H1 (cell line): ENCODE measurements around the gene ZSWIM6. TPM values are rescaled to one million over a fixed set of nuclear protein-coding genes. Genes with fewer than 3 reads are reported as not detected.
"Not testable (repeated sequence)": the region's sequence is repeated elsewhere in the genome, so short reads cannot be mapped to it uniquely, and the experiment has no call there.

Experiments used
- CTCF ChIA-PET: fragments of 300-600 bp; sonication (Branson Sonifier 250); formaldehyde crosslinking; loops from one replicate; lab custom pipeline; 2021; ENCODE audit not compliant: partially characterized antibody; lab: Charles Lee
- POLR2A ChIA-PET: fragments of 300-600 bp; sonication (Branson Sonifier 250); formaldehyde crosslinking; loops from one replicate; lab custom pipeline; 2021; ENCODE audit warnings: inconsistent platforms; ENCODE audit not compliant: partially characterized antibody; lab: Charles Lee
- DNase-seq, 2 experiments: peaks; one replicate each; pipeline versions ENCODE4 v3.0.0 to v3.0.0-alpha.2; 2010 to 2022; ENCODE audit warnings: low spot score in 2 of 2, low read depth in 1 of 2, mixed read lengths in 1 of 2
- FAIRE-seq: peaks from 2 replicates; lab custom pipeline; 2011; peaks lifted over from hg19 to GRCh38; lab: Jason Lieb, UNC
- H2AFZ ChIP-seq: 2 replicates; pipeline ENCODE4 v1.8.1; 2012; ENCODE audit warnings: low read length, inconsistent platforms
- H2AK5ac ChIP-seq: 2 replicates; pipeline ENCODE4 v1.6.1; 2013; ENCODE audit warnings: low read depth, low read length
- H2BK120ac ChIP-seq: replicated peaks from 2 replicates; pipeline ENCODE3; 2013; ENCODE audit warnings: low read depth, low read length, inconsistent platforms
- H2BK12ac ChIP-seq: 2 replicates; pipeline ENCODE4 v1.6.1; 2013; ENCODE audit warnings: low read depth, low read length
- H2BK15ac ChIP-seq: 2 replicates; pipeline ENCODE4 v1.6.1; 2013; ENCODE audit warnings: low read length
- H2BK20ac ChIP-seq: 2 replicates; pipeline ENCODE4 v1.6.1; 2013; ENCODE audit warnings: low read length
- H2BK5ac ChIP-seq: 2 replicates; pipeline ENCODE4 v1.6.1; 2013; ENCODE audit warnings: low read depth, low read length
- H3K14ac ChIP-seq: 2 replicates; pipeline ENCODE4 v1.6.1; 2013; ENCODE audit warnings: inconsistent platforms; ENCODE audit not compliant: insufficient read length
- H3K18ac ChIP-seq: 2 replicates; pipeline ENCODE4 v1.6.1; 2013; ENCODE audit warnings: low read length; ENCODE audit errors: extremely low read depth
- H3K23ac ChIP-seq: 2 replicates; pipeline ENCODE4 v1.6.1; 2013; ENCODE audit warnings: inconsistent platforms; ENCODE audit not compliant: insufficient read length
- H3K23me2 ChIP-seq: 2 replicates; pipeline ENCODE4 v1.6.1; 2013; ENCODE audit warnings: low read depth, low read length
- H3K27ac ChIP-seq: 2 replicates; pipeline ENCODE4 v1.6.1; 2011; ENCODE audit warnings: low read depth, low read length, inconsistent platforms
- H3K27me3 ChIP-seq, 4 experiments: replicated peaks in 1 of 4; 1 replicate in 1 of 4; 2 replicates in 3 of 4; pipeline versions ENCODE4 v1.6.1 to v1.8.1; 2011 to 2013; ENCODE audit warnings: low read length in 3 of 4, mild to moderate bottlenecking in 3 of 4, inconsistent platforms in 2 of 4, mixed read lengths in 2 of 4, moderate library complexity in 1 of 4; ENCODE audit not compliant: control insufficient read depth in 3 of 4, insufficient read depth in 3 of 4; ENCODE audit errors: extremely low read depth in 1 of 4
- H3K36me3 ChIP-seq, 4 experiments: 2 replicates each; pipeline versions ENCODE4 v1.6.1 to v1.8.1; 2011 to 2013; ENCODE audit warnings: mild to moderate bottlenecking in 4 of 4, low read length in 3 of 4, moderate library complexity in 2 of 4, control low read depth in 1 of 4, inconsistent platforms in 1 of 4; ENCODE audit not compliant: insufficient read depth in 4 of 4, control insufficient read depth in 2 of 4
- H3K4ac ChIP-seq: replicated peaks from 2 replicates; pipeline ENCODE3; 2013; ENCODE audit warnings: low read length, low read depth, mixed read lengths, inconsistent platforms; ENCODE audit not compliant: insufficient read length
- H3K4me1 ChIP-seq, 4 experiments: replicated peaks in 1 of 4; 1 replicate in 1 of 4; 2 replicates in 3 of 4; pipeline versions ENCODE4 v1.6.1 to v1.8.1; 2011 to 2013; ENCODE audit warnings: low read length in 3 of 4, inconsistent platforms in 2 of 4, mixed read lengths in 1 of 4; ENCODE audit not compliant: insufficient read depth in 4 of 4, control insufficient read depth in 3 of 4
- H3K4me2 ChIP-seq, 2 experiments: 2 replicates each; pipeline versions ENCODE4 v1.6.1 to v1.8.1; 2011 to 2013; ENCODE audit warnings: low read depth in 2 of 2, low read length in 2 of 2, control low read depth in 1 of 2, inconsistent platforms in 1 of 2, mild to moderate bottlenecking in 1 of 2; ENCODE audit not compliant: insufficient read depth in 1 of 2
- H3K4me3 ChIP-seq, 4 experiments: fragments of 200-600, 300-600 bp in 1 of 4; sonication (generic), shearing (Covaris generic), sonication (Bioruptor Twin) in 1 of 4; 2 replicates each; pipeline versions ENCODE4 v1.5.1 to v1.8.1; 2011 to 2016; ENCODE audit warnings: low read length in 4 of 4, low read depth in 3 of 4, control low read depth in 2 of 4, inconsistent platforms in 2 of 4, mild to moderate bottlenecking in 2 of 4, mixed read lengths in 1 of 4, moderate library complexity in 1 of 4; ENCODE audit not compliant: insufficient read depth in 2 of 4; ENCODE audit errors: extremely low read depth in 1 of 4
- H3K56ac ChIP-seq: replicated peaks from 2 replicates; pipeline ENCODE3; 2013; ENCODE audit warnings: low read depth, mild to moderate bottlenecking, mixed read lengths, low read length, inconsistent platforms; ENCODE audit not compliant: insufficient read length
- H3K79me1 ChIP-seq: 2 replicates; pipeline ENCODE4 v1.6.1; 2013; ENCODE audit warnings: low read depth, low read length, control low read depth
- H3K79me2 ChIP-seq, 2 experiments: 2 replicates each; pipeline versions ENCODE4 v1.6.1 to v1.8.1; 2012 to 2013; ENCODE audit warnings: low read length in 2 of 2, mild to moderate bottlenecking in 2 of 2, inconsistent platforms in 1 of 2; ENCODE audit not compliant: insufficient read depth in 2 of 2, control insufficient read depth in 1 of 2
- H3K9ac ChIP-seq, 4 experiments: replicated peaks in 1 of 4; 1 replicate in 1 of 4; 2 replicates in 3 of 4; pipeline versions ENCODE4 v1.6.1 to v1.8.1; 2011 to 2013; ENCODE audit warnings: low read depth in 3 of 4, low read length in 3 of 4, control low read depth in 2 of 4, mild to moderate bottlenecking in 2 of 4, moderate library complexity in 2 of 4, inconsistent platforms in 1 of 4; ENCODE audit errors: extremely low read depth in 1 of 4
- H3K9me3 ChIP-seq, 2 experiments: 2 replicates each; pipeline versions ENCODE4 v1.6.1 to v1.8.1; 2012 to 2013; ENCODE audit warnings: mild to moderate bottlenecking in 2 of 2, moderate library complexity in 2 of 2, control low read depth in 1 of 2, inconsistent platforms in 1 of 2, low read depth in 1 of 2, low read length in 1 of 2, mixed read lengths in 1 of 2; ENCODE audit not compliant: insufficient read depth in 2 of 2
- H4K20me1 ChIP-seq, 2 experiments: replicated peaks in 1 of 2; 2 replicates each; pipeline versions ENCODE3 to v1.8.1; 2011 to 2013; ENCODE audit warnings: inconsistent platforms in 2 of 2, low read length in 2 of 2, mild to moderate bottlenecking in 1 of 2; ENCODE audit not compliant: insufficient read depth in 2 of 2, control insufficient read depth in 1 of 2
- H4K5ac ChIP-seq: 2 replicates; pipeline ENCODE4 v1.6.1; 2013; ENCODE audit warnings: low read length, low read depth, mixed read lengths, inconsistent platforms; ENCODE audit not compliant: insufficient read length
- H4K8ac ChIP-seq: 2 replicates; pipeline ENCODE4 v1.8.0; 2013; ENCODE audit warnings: mild to moderate bottlenecking, moderate library complexity, low read length, inconsistent platforms; ENCODE audit not compliant: insufficient read depth; ENCODE audit errors: extremely low read depth
- H4K91ac ChIP-seq: replicated peaks from 2 replicates; pipeline ENCODE3; 2013; ENCODE audit warnings: low read length, mixed read lengths, inconsistent platforms; ENCODE audit not compliant: insufficient read length
- FOSL1 ChIP-seq: IDR thresholded peaks from 2 replicates; pipeline ENCODE4 v1.6.1; 2011; ENCODE audit warnings: mild to moderate bottlenecking, low read depth, low read length, moderate library complexity; ENCODE audit not compliant: insufficient read depth
- GABPA ChIP-seq: IDR thresholded peaks from 2 replicates; pipeline ENCODE4 v1.6.1; 2011; ENCODE audit warnings: mild to moderate bottlenecking, low read length, moderate library complexity, borderline replicate concordance; ENCODE audit not compliant: insufficient read depth
- KDM4A ChIP-seq: IDR thresholded peaks from one replicate; pipeline ENCODE4 v1.7.1; 2012; ENCODE audit warnings: low read depth, mild to moderate bottlenecking, moderate library complexity, low read length, inconsistent platforms; ENCODE audit not compliant: severe bottlenecking
- NRF1 ChIP-seq: IDR thresholded peaks from 2 replicates; pipeline ENCODE4 v1.6.1; 2011; ENCODE audit warnings: mild to moderate bottlenecking, low read depth, low read length, improper control_type of control experiment
- TCF12 ChIP-seq: IDR thresholded peaks from 2 replicates; pipeline ENCODE4 v1.6.1; 2011; ENCODE audit warnings: low read depth, mild to moderate bottlenecking, low read length
- WGBS, 2 experiments: shearing (Covaris generic) in 1 of 2; methylation state at CpG; one replicate each; pipeline versions ENCODE4 v1.1.6 to v1.1.7; 2013 to 2015; ENCODE audit warnings: low lambda C conversion rate in 2 of 2, mixed read lengths in 2 of 2, inconsistent platforms in 1 of 2, low coverage in 1 of 2, missing lambda C conversion rate in 1 of 2; ENCODE audit not compliant: insufficient replicate concordance in 2 of 2, insufficient coverage in 1 of 2, insufficient read length in 1 of 2; ENCODE audit errors: extremely low coverage in 1 of 2, missing lambda C conversion rate in 1 of 2; 5-methylcytosine and 5-hydroxymethylcytosine counted together
- polyA plus RNA-seq, 7 experiments: library from polyadenylated mRNA; depleted of rRNA in 3 of 7; stranded (reverse) in 5 of 7; unstranded in 2 of 7; fragments of >200 nt in 5 of 7; fragments of 200-250 nt in 2 of 7; gene quantifications; 1 replicate in 5 of 7; 2 replicates in 1 of 7; 4 replicates in 1 of 7; pipeline versions ENCODE4 v1.2.1 to v1.2.3, GENCODE V29; 2011 to 2013; ENCODE audit warnings: missing spikeins in 2 of 7, mixed read lengths in 2 of 7
- total RNA-seq: library from RNA; stranded (reverse); fragmentation: NEBNext Ultra II Directional; extraction: Animal tissue kit (Norgen Biotek cat#: 25700); gene quantifications from 2 replicates; pipeline ENCODE4 v1.2.1, GENCODE V29; 2021

ZSWIM6 gene
- total and polyA plus RNA-seq, 2 of the 8 experiments (the other 6 are each of a cell fraction or from before 2014, with no cell fraction given): 7.9 to 12.4 TPM

DNA sequence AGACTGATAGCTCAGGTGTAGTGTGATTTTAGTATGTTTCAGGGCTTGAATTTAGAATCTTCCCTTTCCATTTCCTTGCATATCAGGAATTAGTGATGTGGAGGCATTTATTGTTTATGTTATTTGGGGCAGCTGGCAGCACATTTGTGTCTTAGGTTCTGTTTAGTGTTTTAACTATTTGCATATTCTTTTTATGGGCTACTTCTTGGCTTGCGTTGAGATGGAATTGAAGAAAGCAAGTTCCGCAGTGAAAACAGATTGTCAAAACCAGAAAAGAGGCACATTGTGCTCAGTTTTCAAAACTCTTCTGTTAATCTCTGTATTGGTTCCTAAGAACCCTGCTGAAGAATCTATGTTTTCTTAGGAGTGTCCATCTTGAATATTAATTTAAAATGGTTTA is 80.3 kb downstream of the ZSWIM6 start (continued):
- no peak for TF ChIP-seq KDM4A
- no peak for TF ChIP-seq NRF1
- TF ChIP-seq GABPA: no peak
- no peak for TF ChIP-seq TCF12
- no peak for TF ChIP-seq FOSL1
- TF ChIP-seq, all 59 proteins: peak for 0

DNA sequence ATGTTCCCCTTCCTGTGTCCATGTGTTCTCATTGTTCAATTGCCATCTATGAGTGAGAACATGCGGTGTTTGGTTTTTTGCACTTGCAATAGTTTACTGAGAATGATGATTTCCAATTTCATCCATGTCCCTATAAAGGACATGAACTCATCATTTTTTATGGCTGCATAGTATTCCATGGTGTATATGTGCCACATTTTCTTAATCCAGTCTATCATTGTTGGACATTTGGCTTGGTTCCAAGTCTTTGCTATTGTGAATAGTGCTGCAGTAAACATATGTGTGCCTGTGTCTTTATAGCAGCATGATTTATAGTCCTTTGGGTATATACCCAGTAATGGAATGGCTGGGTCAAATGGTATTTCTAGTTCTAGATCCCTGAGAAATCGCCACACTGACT is 81.1 kb downstream of the ZSWIM6 start:
- 100% methylated on average over 1 of the region's 2 CpGs; no CpG with 5 or more reads in 1 of the 2 experiments for WGBS, 2 experiments
- CTCF ChIA-PET: not testable (repeated sequence)

More for the DNA sequence above, 81.1 kb downstream of the ZSWIM6 start:
- H3K27me3 ChIP-seq, H2BK15ac ChIP-seq, H2BK120ac ChIP-seq, FAIRE-seq, H4K91ac ChIP-seq, H2AK5ac ChIP-seq, H3K4me2 ChIP-seq, H2BK20ac ChIP-seq, H2BK5ac ChIP-seq, H3K18ac ChIP-seq, H3K27ac ChIP-seq, H4K20me1 ChIP-seq, H3K9ac ChIP-seq, H4K8ac ChIP-seq, H3K79me1 ChIP-seq, H2AFZ ChIP-seq, H2BK12ac ChIP-seq, H3K36me3 ChIP-seq, DNase-seq, H3K14ac ChIP-seq, H3K23me2 ChIP-seq, H3K56ac ChIP-seq, POLR2A ChIA-PET, H3K4ac ChIP-seq, H3K9me3 ChIP-seq, H3K4me3 ChIP-seq, H4K5ac ChIP-seq, H3K23ac ChIP-seq: not testable (repeated sequence)
- Histone ChIP-seq H3K4me1 (peaks cover 9 to 41% (median 22%) of the 10 kb centered on the region in 4 experiments), H3K79me2 (peaks cover 0 to 54% of the 10 kb centered on the region in 2 experiments; a peak in 2 of 4 replicates)
